Breast epithelium (tissue), 4 donors: ENCODE data around the gene SPATA6. TPM values are rescaled to one million over a fixed set of nuclear protein-coding genes. Genes with fewer than 3 reads are reported as not detected.
"Not testable (repeated sequence)": the region's sequence is repeated elsewhere in the genome, so short reads cannot be mapped to it uniquely, and the experiment has no call there.

ENCODE experiments used
- DNase-seq, 2 donors: peaks; one replicate each; pipeline ENCODE4 v3.0.0-alpha.2; 2019; ENCODE audit warnings: low spot score in 2 of 2
- H3K27ac ChIP-seq, 2 donors: fragments of 200-600 bp; sonication (generic) in 1 of 2; one replicate each; pipeline ENCODE4 v1.5.1; 2016 to 2019; ENCODE audit warnings: mild to moderate bottlenecking in 1 of 2
- H3K27me3 ChIP-seq, 2 donors: fragments of 200-600 bp; sonication (generic) in 1 of 2; one replicate each; pipeline versions ENCODE4 v1.5.1 to v1.6.0; 2017 to 2019; ENCODE audit warnings: control low read depth in 1 of 2, mild to moderate bottlenecking in 1 of 2
- H3K36me3 ChIP-seq: fragments of 200-600 bp; one replicate; pipeline ENCODE4 v1.5.1; 2019
- H3K4me1 ChIP-seq, 2 donors: fragments of 200-600 bp; sonication (generic); one replicate each; pipeline ENCODE4 v1.5.1; 2016 to 2019; ENCODE audit warnings: control low read depth in 1 of 2
- H3K4me3 ChIP-seq, 3 donors: fragments of 200-600 bp; sonication (generic); 1 replicate in 2 of 3; 2 replicates in 1 of 3; pipeline ENCODE4 v1.5.1; 2016 to 2019; ENCODE audit warnings: mild to moderate bottlenecking in 3 of 3, moderate library complexity in 2 of 3
- H3K9me3 ChIP-seq, 2 donors: fragments of 200-600 bp; sonication (generic) in 1 of 2; one replicate each; pipeline ENCODE4 v1.5.1; 2016 to 2019; ENCODE audit warnings: control low read depth in 1 of 2
- POLR2A ChIP-seq: fragments of 450-650 bp; IDR thresholded peaks from one replicate; pipeline ENCODE4 v1.6.1; 2016; ENCODE audit warnings: antibody characterized with exemption, mild to moderate bottlenecking, moderate library complexity
- POLR2AphosphoS5 ChIP-seq, 3 donors: sonication (generic); formaldehyde crosslinking; IDR thresholded peaks; one replicate each; pipeline ENCODE4 v1.6.1; 2017; ENCODE audit warnings: antibody characterized with exemption in 3 of 3
- intact Hi-C: fragments of 100-400 bp; cut with DNase I; formaldehyde crosslinking; loops from one replicate; pipeline ENCODE4 v1.15.1; 2023; ENCODE audit warnings: low total_unique reads
- total RNA-seq, 3 donors: library from RNA; depleted of rRNA; stranded (reverse); fragments of >200 nt; gene quantifications; one replicate each; pipeline ENCODE4 v1.1.0, GENCODE V29; 2016
- TF ChIP-seq, protein P1 (sequence below), 3 donors: fragments of 450-650 bp; IDR thresholded peaks; one replicate each; pipeline ENCODE4 v1.5.1; 2016 to 2017; ENCODE audit warnings: antibody characterized with exemption in 3 of 3, mild to moderate bottlenecking in 3 of 3, moderate library complexity in 3 of 3

The SPATA6 gene
- total RNA-seq, 3 donors from 2014 or later: 25.6 to 43.3 (median 34.7) TPM

GRCh38 chr1:48309564-48310082 is 162.4 kb downstream of the SPATA6 start:
- Histone ChIP-seq H3K36me3 (no peaks in the 10 kb centered on the region), H3K27ac (no peak overlapping the region), H3K9me3 (peaks cover 13 to 17% of the 10 kb centered on the region in 2 donors), H3K4me1 (no peaks in the 10 kb centered on the region), H3K27me3 (no peaks in the 10 kb centered on the region), H3K4me3 (no peak overlapping the region)
- TF ChIP-seq POLR2A (no peak), POLR2AphosphoS5 (IDR thresholded peaks at IDR 0.05) (no peak)
- TF ChIP-seq, protein P1, sequence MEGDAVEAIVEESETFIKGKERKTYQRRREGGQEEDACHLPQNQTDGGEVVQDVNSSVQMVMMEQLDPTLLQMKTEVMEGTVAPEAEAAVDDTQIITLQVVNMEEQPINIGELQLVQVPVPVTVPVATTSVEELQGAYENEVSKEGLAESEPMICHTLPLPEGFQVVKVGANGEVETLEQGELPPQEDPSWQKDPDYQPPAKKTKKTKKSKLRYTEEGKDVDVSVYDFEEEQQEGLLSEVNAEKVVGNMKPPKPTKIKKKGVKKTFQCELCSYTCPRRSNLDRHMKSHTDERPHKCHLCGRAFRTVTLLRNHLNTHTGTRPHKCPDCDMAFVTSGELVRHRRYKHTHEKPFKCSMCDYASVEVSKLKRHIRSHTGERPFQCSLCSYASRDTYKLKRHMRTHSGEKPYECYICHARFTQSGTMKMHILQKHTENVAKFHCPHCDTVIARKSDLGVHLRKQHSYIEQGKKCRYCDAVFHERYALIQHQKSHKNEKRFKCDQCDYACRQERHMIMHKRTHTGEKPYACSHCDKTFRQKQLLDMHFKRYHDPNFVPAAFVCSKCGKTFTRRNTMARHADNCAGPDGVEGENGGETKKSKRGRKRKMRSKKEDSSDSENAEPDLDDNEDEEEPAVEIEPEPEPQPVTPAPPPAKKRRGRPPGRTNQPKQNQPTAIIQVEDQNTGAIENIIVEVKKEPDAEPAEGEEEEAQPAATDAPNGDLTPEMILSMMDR (IDR thresholded peaks at IDR 0.05): no peak
- intact Hi-C loops: no loop called here
- no peak for DNase-seq

DNA sequence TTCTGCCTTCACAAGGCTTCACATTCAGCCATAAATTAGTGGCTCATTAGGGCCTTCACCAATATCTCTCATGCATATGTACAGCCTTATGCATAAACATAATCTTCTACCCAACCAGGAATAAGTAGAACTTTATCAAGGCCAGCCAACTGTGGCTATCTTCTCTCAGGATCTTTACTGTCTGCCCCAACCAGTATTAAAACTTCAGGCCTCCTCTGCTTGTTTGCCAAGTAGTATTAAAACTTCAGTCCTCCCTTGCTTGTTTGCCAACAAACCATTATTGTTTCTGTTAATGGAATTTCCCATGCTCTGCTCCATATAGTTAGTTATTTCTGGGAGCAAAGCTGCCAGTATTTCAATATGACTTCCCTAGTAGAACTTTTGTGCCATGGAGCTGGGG is 169.4 kb downstream of the SPATA6 start:
- Histone ChIP-seq H3K27me3 (no peaks in the 10 kb centered on the region), H3K4me1 (no peaks in the 10 kb centered on the region), H3K4me3 (no peak overlapping the region), H3K9me3 (peaks cover 4 to 8% of the 10 kb centered on the region in 2 donors), H3K27ac (no peak overlapping the region), H3K36me3 (no peaks in the 10 kb centered on the region)
- TF ChIP-seq POLR2A (no peak), POLR2AphosphoS5 (IDR thresholded peaks at IDR 0.05) (no peak)
- TF ChIP-seq, protein P1 (IDR thresholded peaks at IDR 0.05): no peak
- intact Hi-C loops: no loop called here
- no peak for DNase-seq

DNA sequence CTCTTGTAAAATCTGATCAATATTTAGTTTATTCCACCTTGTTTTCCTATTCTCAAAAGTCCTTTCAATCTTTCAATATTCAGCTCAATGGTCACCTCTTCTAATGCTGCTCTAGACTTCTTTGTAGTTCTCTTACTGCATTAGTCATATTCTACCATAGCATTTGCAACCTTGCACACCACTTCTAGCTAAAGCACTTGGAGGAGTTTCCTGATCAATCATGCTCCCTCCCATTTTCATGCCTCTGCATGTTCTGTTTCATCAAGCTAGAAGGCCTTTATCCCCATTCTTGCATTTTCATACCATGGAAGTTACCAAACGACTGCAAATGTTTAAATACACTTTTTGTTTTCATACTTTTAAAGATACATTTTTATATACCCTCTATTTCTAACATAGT is 177.3 kb downstream of the SPATA6 start:
- Histone ChIP-seq H3K27me3 (no peaks in the 10 kb centered on the region), H3K9me3 (peaks cover 0 to 3% of the 10 kb centered on the region in 2 donors), H3K27ac (no peak overlapping the region), H3K4me3 (no peak overlapping the region), H3K4me1 (no peaks in the 10 kb centered on the region), H3K36me3 (no peaks in the 10 kb centered on the region)
- DNase-seq: no peak
- intact Hi-C loops: no loop called here
- TF ChIP-seq POLR2A: no peak
- TF ChIP-seq POLR2AphosphoS5 (IDR thresholded peaks at IDR 0.05): no peak
- TF ChIP-seq, protein P1 (IDR thresholded peaks at IDR 0.05): no peak

DNA sequence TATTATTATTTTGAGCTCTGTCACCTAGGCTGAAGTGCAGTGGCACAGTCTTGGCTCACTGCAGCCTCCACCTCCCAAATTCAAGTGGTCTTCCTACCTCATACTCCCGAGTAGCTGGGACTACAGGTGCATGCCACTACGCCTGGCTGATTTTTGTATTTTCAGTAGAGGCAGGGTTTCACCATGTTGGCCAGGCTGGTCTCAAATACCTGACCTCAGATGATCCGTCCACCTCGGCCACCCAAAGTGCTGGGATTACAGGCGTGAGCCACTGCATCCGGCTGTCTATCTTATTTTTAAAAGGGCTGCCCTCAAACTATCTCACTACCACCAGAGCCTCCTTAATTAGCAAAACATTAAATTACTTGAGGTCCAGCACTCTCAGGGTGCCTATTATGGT is 177.9 kb downstream of the SPATA6 start:
- H3K9me3 ChIP-seq, H3K27ac ChIP-seq, H3K36me3 ChIP-seq, DNase-seq, H3K27me3 ChIP-seq, intact Hi-C loops, H3K4me1 ChIP-seq, H3K4me3 ChIP-seq: not testable (repeated sequence)

- intact Hi-C loops: no loop called here
- Histone ChIP-seq H3K4me3 (no peak overlapping the region), H3K27ac (no peak overlapping the region), H3K27me3 (no peaks in the 10 kb centered on the region), H3K4me1 (no peaks in the 10 kb centered on the region), H3K9me3 (peaks cover 5 to 10% of the 10 kb centered on the region in 2 donors), H3K36me3 (no peaks in the 10 kb centered on the region)
- TF ChIP-seq POLR2AphosphoS5 (IDR thresholded peaks at IDR 0.05) (no peak), POLR2A (no peak)
- TF ChIP-seq, protein P1 (IDR thresholded peaks at IDR 0.05): no peak
- no peak for DNase-seq
These were observed 179.3 kb downstream of the SPATA6 start for GRCh38 chr1:48292706-48293105.

DNA sequence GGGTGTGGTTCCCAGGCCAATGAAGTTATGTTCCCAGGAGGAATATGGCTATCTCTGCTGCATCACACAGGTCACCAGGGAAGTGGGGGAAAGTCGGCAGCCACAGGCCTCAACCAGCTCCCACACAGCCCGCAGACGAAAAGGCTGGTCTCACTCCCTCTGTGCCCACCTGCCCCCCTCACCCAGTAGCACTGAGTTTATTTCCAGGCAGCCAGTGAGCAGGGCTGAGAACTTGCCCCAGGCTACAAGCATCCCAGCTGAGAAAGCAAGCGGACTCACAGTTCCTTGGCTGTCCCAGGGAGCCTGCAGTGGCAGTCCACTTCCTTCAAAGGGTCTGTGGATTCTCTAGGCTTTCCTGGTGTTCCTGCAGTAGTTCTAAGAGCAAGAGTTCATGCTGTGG is 180.6 kb downstream of the SPATA6 start:
- Histone ChIP-seq H3K9me3 (peaks cover 5 to 10% of the 10 kb centered on the region in 2 donors), H3K4me3 (no peak overlapping the region), H3K27ac (no peak overlapping the region), H3K4me1 (no peaks in the 10 kb centered on the region), H3K36me3 (no peaks in the 10 kb centered on the region), H3K27me3 (no peaks in the 10 kb centered on the region)
- intact Hi-C loops: no loop called here
- no peak for DNase-seq
- TF ChIP-seq POLR2A: no peak
- TF ChIP-seq, protein P1 (IDR thresholded peaks at IDR 0.05): no peak
- TF ChIP-seq POLR2AphosphoS5 (IDR thresholded peaks at IDR 0.05): no peak
